Suprapubic skin (tissue), 3 donors: Measurements from ENCODE around the gene EFTUD2.

ENCODE experiments used
- POLR2A ChIP-seq, 2 donors: fragments of 450-650 bp; IDR thresholded peaks; one replicate each; pipeline ENCODE4 v1.6.1; 2017; ENCODE audit warnings: antibody characterized with exemption in 2 of 2, mild to moderate bottlenecking in 2 of 2, moderate library complexity in 2 of 2
- TF ChIP-seq, protein P1 (sequence below), 2 donors: fragments of 200-600 bp in 1 of 2; fragments of 450-650 bp in 1 of 2; sonication (generic) in 1 of 2; IDR thresholded peaks; one replicate each; pipeline ENCODE4 v1.5.1; 2016 to 2019; ENCODE audit warnings: antibody characterized with exemption in 2 of 2, mild to moderate bottlenecking in 1 of 2, moderate library complexity in 1 of 2

DNA sequence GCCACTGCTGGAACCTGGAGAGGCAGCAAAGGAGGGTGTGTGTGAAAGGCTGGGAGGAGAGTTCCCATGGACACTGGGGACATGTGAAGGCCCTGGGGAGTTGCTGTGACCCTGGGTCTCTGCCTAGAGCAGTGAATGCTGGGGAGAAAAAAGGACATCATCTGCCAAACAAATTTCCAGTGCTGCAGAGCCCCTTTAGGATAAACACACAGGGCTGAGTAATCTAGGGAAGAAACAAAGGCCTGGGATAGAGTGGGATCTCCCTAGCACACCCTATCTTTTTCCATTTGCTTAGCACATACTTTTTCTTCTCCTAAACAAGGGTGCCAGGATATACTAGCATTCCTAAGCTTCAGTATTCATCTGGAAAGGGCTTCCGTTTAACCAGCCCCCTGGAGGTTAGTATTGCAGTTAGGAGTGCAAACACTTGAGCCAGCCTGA is 54.8 kb downstream of the EFTUD2 start:
- TF ChIP-seq, protein P1, sequence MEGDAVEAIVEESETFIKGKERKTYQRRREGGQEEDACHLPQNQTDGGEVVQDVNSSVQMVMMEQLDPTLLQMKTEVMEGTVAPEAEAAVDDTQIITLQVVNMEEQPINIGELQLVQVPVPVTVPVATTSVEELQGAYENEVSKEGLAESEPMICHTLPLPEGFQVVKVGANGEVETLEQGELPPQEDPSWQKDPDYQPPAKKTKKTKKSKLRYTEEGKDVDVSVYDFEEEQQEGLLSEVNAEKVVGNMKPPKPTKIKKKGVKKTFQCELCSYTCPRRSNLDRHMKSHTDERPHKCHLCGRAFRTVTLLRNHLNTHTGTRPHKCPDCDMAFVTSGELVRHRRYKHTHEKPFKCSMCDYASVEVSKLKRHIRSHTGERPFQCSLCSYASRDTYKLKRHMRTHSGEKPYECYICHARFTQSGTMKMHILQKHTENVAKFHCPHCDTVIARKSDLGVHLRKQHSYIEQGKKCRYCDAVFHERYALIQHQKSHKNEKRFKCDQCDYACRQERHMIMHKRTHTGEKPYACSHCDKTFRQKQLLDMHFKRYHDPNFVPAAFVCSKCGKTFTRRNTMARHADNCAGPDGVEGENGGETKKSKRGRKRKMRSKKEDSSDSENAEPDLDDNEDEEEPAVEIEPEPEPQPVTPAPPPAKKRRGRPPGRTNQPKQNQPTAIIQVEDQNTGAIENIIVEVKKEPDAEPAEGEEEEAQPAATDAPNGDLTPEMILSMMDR (IDR thresholded peaks at IDR 0.05): no peak
- no peak for TF ChIP-seq POLR2A (IDR thresholded peaks at IDR 0.05)
